Measurements from ENCODE around the gene AGTPBP1.

Gene AGTPBP1

DNA sequence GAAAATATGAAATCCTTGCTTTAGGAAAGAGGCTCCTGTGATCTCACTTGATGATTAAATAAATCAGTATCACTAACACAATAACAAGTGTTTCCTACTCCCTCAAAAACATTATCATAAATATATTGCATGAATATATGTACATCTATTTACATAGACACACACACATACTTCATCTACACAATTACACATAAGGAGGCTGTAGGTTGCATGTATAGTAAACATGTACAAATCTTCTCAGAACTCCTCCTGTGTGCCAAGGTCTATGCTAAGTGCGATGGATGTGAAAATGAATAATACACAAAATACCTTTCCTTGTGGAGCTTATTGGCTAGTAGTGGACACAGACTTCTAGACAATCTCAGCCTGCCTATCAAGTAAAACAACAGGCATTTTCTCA, 239.9 kb downstream of the AGTPBP1 start:
- DNase-seq (ENCODE audit: low read depth) = no peak

DNA sequence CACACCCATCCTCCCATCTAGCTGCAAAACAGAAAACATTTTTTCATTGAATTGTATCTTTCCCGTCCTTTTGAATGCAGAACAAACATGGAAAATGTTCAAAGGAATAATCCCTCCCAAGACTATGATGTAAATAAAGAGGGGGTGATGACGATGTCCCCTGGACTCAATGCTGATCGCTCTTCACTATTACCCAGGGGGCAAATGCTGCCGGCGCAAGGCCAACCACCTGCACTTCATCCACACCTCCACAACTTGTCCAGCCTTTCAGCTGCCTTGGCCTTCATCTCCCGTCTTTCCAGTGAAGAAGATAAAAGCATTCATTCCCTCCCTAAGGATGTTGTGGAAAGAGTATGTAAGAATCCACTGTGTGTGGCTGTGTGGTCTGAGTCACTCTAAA, 240.3 kb downstream of the AGTPBP1 start:
- no peak for DNase-seq (ENCODE audit: low read depth)
